Neutrophil (primary cell): ENCODE measurements around the gene PTPN14.

ENCODE experiments used
- H3K27ac ChIP-seq: fragments of 200-600 bp; sonication (generic); 2 replicates; pipeline ENCODE4 v1.5.1; 2016; ENCODE audit warnings: mild to moderate bottlenecking, moderate library complexity
- H3K27me3 ChIP-seq: fragments of 200-600 bp; sonication (generic); 2 replicates; pipeline ENCODE4 v1.6.0; 2016; ENCODE audit warnings: mild to moderate bottlenecking
- H3K36me3 ChIP-seq: fragments of 200-600 bp; sonication (generic); 2 replicates; pipeline ENCODE4 v1.5.1; 2017
- H3K4me1 ChIP-seq, 2 experiments: fragments of 200-600 bp in 1 of 2; sonication (generic) in 1 of 2; 1 replicate in 1 of 2; 2 replicates in 1 of 2; pipeline versions ENCODE4 v1.5.1 to v1.6.1; 2013 to 2016; ENCODE audit warnings: low read depth in 1 of 2, low read length in 1 of 2, mild to moderate bottlenecking in 1 of 2, moderate library complexity in 1 of 2; ENCODE audit not compliant: control insufficient read depth in 1 of 2, insufficient read depth in 1 of 2
- H3K4me3 ChIP-seq, 2 experiments: fragments of 200-600 bp in 1 of 2; sonication (generic) in 1 of 2; 1 replicate in 1 of 2; 2 replicates in 1 of 2; pipeline ENCODE4 v1.5.1; 2013 to 2016; ENCODE audit warnings: low read depth in 1 of 2, low read length in 1 of 2, mild to moderate bottlenecking in 1 of 2, moderate library complexity in 1 of 2
- H3K9me3 ChIP-seq: fragments of 200-600 bp; sonication (generic); 2 replicates; pipeline ENCODE4 v1.5.1; 2016
- CTCF ChIP-seq: fragments of 200-600 bp; sonication (generic); IDR thresholded peaks from 2 replicates; pipeline ENCODE4 v1.5.1; 2016; ENCODE audit warnings: antibody characterized with exemption

Gene PTPN14

DNA sequence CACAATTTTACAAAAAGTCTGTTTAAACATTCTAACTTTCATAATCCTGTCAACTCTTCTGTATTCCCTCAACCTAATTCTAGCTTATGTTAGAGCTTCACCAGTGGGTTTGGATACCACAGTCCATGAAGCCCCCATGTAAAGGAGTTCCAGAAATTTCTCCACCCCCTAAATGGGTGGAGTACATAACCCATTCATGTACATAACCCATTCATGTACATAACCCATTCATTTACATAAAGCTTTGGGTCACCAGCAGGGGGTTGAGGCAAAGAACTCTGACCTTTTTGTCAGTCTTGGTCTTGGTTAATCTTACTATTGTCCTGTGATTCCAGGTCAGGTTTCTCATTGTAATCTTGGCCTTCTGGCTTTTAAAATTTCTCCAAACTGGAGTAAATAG, 208.9 kb downstream of the PTPN14 start:
- no peaks in the 10 kb centered on the region for H3K4me1 ChIP-seq
- H3K27me3 ChIP-seq, result no peaks in the 10 kb centered on the region
- TF ChIP-seq CTCF, result no peak
- H3K4me3 ChIP-seq, result no peak overlapping the region
- H3K9me3 ChIP-seq, result no peaks in the 10 kb centered on the region
- no peaks in the 10 kb centered on the region for H3K36me3 ChIP-seq
- H3K27ac ChIP-seq, result no peak overlapping the region

DNA sequence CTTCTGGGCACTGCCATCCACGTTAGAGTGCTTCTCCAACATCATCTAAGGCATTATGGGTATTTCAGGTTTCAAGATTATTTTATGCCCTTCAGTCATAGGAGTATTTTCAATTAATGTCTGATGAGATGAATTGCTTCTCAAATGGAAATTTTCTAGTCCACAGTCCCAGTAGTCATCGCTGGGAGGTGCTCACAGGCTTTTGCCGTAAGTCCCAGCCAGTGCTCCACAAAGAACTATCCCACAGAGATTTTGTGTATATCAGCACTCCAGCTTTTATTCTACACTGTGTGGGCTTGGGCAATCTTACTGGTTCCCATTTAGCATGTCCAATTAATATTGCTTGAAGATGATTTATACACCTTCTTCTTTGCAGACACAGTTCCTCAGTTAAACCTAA, 209.5 kb downstream of the PTPN14 start:
- TF ChIP-seq CTCF, result no peak
- Histone ChIP-seq H3K4me3 (no peak overlapping the region), H3K9me3 (no peaks in the 10 kb centered on the region), H3K36me3 (no peaks in the 10 kb centered on the region), H3K27ac (no peak overlapping the region), H3K27me3 (no peaks in the 10 kb centered on the region), H3K4me1 (no peaks in the 10 kb centered on the region)

GRCh38 chr1:214341459-214341858, 209.9 kb downstream of the PTPN14 start:
- no peaks in the 10 kb centered on the region for H3K4me1 ChIP-seq
- no peak for TF ChIP-seq CTCF
- H3K4me3 ChIP-seq, result no peak overlapping the region
- H3K27me3 ChIP-seq, result no peaks in the 10 kb centered on the region
- H3K9me3 ChIP-seq, result no peaks in the 10 kb centered on the region
- no peaks in the 10 kb centered on the region for H3K36me3 ChIP-seq
- no peak overlapping the region for H3K27ac ChIP-seq

GRCh38 chr1:214338212-214338611, 213.2 kb downstream of the PTPN14 start:
- TF ChIP-seq CTCF, result no peak
- no peak overlapping the region for H3K4me3 ChIP-seq
- no peaks in the 10 kb centered on the region for H3K36me3 ChIP-seq
- no peaks in the 10 kb centered on the region for H3K4me1 ChIP-seq
- H3K9me3 ChIP-seq, result no peaks in the 10 kb centered on the region
- H3K27me3 ChIP-seq, result no peaks in the 10 kb centered on the region
- H3K27ac ChIP-seq, result no peak overlapping the region

DNA sequence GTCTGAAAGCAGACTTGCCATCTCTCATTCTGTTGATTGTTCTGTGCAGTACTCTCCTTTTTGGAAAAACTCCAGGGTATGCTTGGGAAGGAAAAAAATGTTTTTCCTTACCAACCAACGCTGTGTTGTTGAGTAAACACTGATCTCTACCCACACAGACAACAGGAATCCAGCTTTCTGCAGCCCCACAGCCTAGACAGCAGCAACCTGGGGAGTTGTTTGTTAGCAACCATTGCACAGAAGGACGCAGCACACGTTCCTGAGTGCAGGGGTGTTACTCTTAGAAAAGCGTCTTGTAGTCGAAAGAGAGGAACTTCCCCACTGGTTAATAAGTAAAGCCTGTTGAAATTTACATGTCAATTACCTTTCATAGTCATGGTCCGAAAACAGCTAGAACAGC, 213.9 kb downstream of the PTPN14 start:
- Histone ChIP-seq H3K27ac (no peak overlapping the region), H3K27me3 (no peaks in the 10 kb centered on the region), H3K4me3 (no peak overlapping the region), H3K9me3 (no peaks in the 10 kb centered on the region), H3K36me3 (no peaks in the 10 kb centered on the region), H3K4me1 (no peaks in the 10 kb centered on the region)
- no peak for TF ChIP-seq CTCF

DNA sequence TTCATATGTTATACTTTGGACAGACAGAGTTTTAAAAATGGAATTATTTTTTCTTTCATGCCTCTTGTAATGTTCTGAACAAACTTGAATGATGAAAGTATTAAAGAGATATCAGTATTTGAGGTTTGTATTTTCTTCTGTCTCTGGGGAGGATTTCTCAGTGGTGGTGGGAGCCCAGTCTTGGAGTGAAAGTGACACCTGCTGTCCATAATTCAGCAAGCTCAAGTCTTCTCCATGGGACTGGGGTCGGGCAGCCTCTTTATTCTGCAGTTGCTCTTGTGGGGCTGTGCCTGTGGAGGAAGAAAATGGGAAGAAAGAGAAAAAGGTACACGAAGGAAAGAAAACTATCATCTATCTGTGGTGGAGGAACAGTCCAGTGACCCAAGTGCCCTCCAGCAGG, 214.4 kb downstream of the PTPN14 start:
- Histone ChIP-seq H3K4me1 (no peaks in the 10 kb centered on the region), H3K36me3 (no peaks in the 10 kb centered on the region), H3K27ac (no peak overlapping the region), H3K4me3 (no peak overlapping the region), H3K9me3 (no peaks in the 10 kb centered on the region), H3K27me3 (no peaks in the 10 kb centered on the region)
- no peak for TF ChIP-seq CTCF
